ENCODE data around the gene PLCH1. TPM values are rescaled to one million over a fixed set of nuclear protein-coding genes. Genes with fewer than 3 reads are reported as not detected.

PLCH1 gene
- total and polyA plus RNA-seq, 5 donors = 1.1 to 6.3 (median 3.4) TPM

DNA sequence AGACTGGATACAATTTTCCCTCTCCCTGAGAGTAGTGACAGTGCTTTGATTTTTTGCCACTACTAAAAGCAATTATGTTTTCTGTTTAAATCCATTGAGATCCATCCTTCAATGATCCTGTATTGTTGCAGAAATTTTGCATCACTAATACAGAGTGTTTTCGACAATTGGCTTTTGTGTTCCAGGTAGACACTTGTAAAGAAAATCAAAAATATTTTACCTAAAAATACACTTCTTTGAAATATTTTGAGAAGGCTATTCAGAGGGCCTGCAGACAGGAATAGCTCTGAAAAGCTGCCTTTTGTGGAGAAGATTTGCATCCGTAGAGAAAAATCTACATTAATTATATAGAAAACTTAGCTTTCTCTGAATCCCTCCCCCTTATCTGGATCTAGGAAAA is 384.6 kb downstream of the PLCH1 start:
- Histone ChIP-seq H3K9me3 (ENCODE audit: control insufficient read depth, low read length) (peaks cover under 1% of the 10 kb centered on the region), H3K4me3 (ENCODE audit: low read length) (no peak overlapping the region), H3K4me1 (ENCODE audit: control insufficient read depth, insufficient read depth, low read length) (no peaks in the 10 kb centered on the region), H3K27ac (ENCODE audit: low read length) (no peak overlapping the region), H3K27me3 (ENCODE audit: control insufficient read depth, insufficient read depth) (no peaks in the 10 kb centered on the region)
- WGBS = 93% methylated on average over 2 of the region's 2 CpGs
- intact Hi-C loops (cut with DNase I) = no loop called here
- no peak for ATAC-seq
- DNase-seq = no peak

DNA sequence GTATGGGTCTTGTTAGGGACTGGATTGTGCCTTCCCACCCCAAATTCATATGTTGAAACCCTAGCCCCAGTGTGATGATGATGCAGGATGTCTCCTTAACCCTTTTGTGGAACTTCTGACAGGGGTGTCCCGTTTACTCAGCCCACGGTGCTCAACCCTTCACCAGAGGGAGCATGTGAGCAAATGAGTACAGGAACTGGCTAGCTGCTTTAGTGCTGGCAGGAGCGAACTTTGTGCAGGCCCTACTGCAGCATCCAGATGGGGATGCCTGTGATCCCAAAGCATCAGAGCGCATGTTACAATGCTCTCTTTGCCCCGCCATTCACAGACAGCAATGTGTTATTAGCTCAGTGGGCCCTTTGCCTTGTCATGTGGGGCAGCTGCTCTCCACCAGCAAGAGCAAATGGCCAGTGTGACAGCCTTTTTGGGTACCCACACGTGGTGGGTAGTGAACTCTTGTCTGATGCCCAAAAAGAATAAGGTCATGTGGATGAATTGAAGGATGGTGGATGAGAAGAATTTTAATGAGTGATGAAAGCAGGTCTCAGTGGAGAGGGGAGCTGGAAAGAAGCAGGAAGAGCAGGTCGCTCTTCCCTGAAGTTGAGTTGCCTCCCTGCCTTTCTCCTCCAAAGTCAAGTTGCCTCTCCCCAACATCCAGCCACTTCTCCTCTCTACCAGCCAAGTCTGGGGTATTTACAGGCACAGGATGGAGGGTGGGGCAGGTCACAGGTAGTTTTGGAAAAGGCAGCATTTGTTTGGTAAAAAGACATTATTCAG is 388.1 kb downstream of the PLCH1 start:
- Histone ChIP-seq H3K27ac (ENCODE audit: low read length) (no peak overlapping the region), H3K9me3 (ENCODE audit: control insufficient read depth, low read length) (no peaks in the 10 kb centered on the region), H3K27me3 (ENCODE audit: control insufficient read depth, insufficient read depth) (no peaks in the 10 kb centered on the region), H3K4me1 (ENCODE audit: control insufficient read depth, insufficient read depth, low read length) (no peaks in the 10 kb centered on the region), H3K4me3 (ENCODE audit: low read length) (no peak overlapping the region)
- intact Hi-C loops (cut with DNase I) = loop anchor here in 1 of 4 donors (5.0 kb wide), 1 partner anchor 346 kb away; no protein-coding TSS in a partner anchor
- peak; percentile 11 to 50 for ATAC-seq
- WGBS = 45% methylated on average over 7 of the region's 7 CpGs
- peak in 1 of 3 donors; percentile 50 for DNase-seq

DNA sequence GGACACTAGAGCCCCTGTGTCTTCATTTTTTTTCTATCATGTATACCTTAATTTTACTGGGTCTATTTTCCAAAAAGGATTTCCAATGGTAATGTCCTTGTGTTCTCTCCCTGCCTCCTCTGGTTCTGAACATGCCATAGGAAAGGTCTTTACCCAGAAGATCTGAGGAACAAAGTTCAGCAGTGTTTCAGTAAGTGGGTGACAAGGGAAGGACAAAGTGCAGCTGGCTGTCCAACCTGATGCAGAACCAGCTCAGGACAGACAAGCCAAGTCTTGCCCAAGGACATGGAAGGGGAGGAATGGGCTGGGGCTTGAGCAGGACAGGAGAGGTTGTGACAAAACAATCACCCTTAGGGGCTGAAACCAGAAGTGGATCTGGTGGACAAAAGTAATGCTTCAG is 390.2 kb downstream of the PLCH1 start:
- Histone ChIP-seq H3K27me3 (ENCODE audit: control insufficient read depth, insufficient read depth) (no peaks in the 10 kb centered on the region), H3K4me1 (ENCODE audit: control insufficient read depth, insufficient read depth, low read length) (no peaks in the 10 kb centered on the region), H3K27ac (ENCODE audit: low read length) (no peak overlapping the region), H3K4me3 (ENCODE audit: low read length) (no peak overlapping the region), H3K9me3 (ENCODE audit: control insufficient read depth, low read length) (no peaks in the 10 kb centered on the region)
- peak in 1 of 2 donors; percentile 38 for ATAC-seq
- no peak for DNase-seq
- intact Hi-C loops (cut with DNase I) = loop anchor here (5.0 kb wide), 2 partner anchors 343 to 348 kb away; no protein-coding TSS in a partner anchor

DNA sequence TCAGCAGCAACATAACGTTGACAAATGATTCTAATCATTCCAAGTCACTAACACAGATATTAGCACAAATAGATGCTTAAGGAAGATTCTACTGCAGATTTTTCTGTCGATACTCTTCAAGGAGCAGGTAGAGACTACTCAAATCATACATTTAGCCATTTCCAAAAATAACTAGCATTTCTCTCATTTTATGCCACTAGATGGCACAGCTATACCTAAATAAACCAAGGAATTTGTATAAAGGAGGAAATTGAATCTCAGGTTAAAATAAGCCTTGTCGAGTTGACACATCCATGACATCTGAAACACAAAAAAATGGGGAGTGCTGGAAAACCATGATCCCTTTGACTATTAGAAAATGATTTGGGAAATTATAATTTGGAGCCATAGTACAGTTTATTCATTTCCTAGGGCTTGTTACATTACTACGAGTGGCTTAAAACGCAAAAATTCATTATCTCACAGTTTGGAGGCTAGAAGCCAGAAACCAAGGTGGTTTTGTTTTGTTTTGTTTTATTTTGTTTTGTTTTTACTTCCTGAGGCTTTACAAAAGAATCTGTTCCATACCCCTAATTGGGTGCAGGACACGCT is 391.9 kb downstream of the PLCH1 start:
- Histone ChIP-seq H3K4me1 (ENCODE audit: control insufficient read depth, insufficient read depth, low read length) (no peaks in the 10 kb centered on the region), H3K9me3 (ENCODE audit: control insufficient read depth, low read length) (no peaks in the 10 kb centered on the region), H3K27ac (ENCODE audit: low read length) (no peak overlapping the region), H3K27me3 (ENCODE audit: control insufficient read depth, insufficient read depth) (no peaks in the 10 kb centered on the region), H3K4me3 (ENCODE audit: low read length) (no peak overlapping the region)
- intact Hi-C loops (cut with DNase I) = loop anchor here in 3 of 4 donors (5.0 kb wide), 2 partner anchors 344 to 349 kb away; no protein-coding TSS in a partner anchor
- 55% methylated on average over 6 of the region's 6 CpGs for WGBS
- ATAC-seq (no peak), DNase-seq (no peak)

DNA sequence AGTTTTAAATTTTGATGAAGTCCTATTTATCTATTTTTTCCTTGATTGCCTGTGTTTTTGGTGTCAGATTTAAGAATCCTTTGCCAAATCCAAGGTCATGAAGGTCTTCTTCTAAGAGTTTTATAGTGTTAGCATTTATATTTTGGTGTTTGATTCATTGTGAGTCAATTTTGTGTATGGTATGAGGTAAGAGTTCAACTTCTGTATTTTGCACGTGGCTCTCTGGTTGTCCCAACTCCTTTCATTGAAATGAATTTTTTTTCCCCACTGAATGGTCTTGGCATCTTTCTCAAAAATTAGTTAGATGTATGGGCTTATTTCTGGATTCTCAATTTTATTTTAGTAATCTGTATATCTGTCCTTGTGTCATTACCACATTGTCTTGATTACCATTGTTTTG is 394.3 kb downstream of the PLCH1 start:
- no peak overlapping the region for H3K4me3 ChIP-seq (ENCODE audit: low read length)
- H3K27ac ChIP-seq (ENCODE audit: low read length) = no peak overlapping the region
- H3K9me3 ChIP-seq (ENCODE audit: control insufficient read depth, low read length) = no peaks in the 10 kb centered on the region
- DNase-seq = no peak
- intact Hi-C loops (cut with DNase I) = loop anchor here in 3 of 4 donors (5.0 kb wide), 2 partner anchors 347 to 352 kb away; no protein-coding TSS in a partner anchor
- H3K27me3 ChIP-seq (ENCODE audit: control insufficient read depth, insufficient read depth) = no peaks in the 10 kb centered on the region
- H3K4me1 ChIP-seq (ENCODE audit: control insufficient read depth, insufficient read depth, low read length) = no peaks in the 10 kb centered on the region
- 81% methylated on average over 1 of the region's 1 CpG for WGBS
- no peak for ATAC-seq

DNA sequence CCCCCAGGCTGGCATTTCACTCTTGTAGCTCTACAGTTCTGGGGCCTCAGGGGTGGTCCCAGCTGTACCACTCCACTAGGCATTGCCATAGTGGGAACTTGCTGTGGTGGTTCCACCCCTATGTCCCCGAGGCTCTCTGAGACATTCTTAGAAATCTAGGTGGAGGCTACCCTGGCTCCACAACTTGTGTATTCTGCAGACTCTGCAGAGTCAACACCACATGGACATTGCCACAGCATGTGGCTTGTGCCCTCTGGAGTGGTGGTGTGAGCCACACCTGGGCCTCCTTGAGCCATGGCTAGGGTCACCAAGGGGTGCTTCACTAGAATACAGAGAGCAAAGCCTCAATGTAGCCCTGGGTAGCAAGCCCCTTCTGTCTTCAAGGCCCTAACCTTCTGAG is 397.0 kb downstream of the PLCH1 start:
- no peaks in the 10 kb centered on the region for H3K9me3 ChIP-seq (ENCODE audit: control insufficient read depth, low read length)
- no peak overlapping the region for H3K27ac ChIP-seq (ENCODE audit: low read length)
- H3K4me3 ChIP-seq (ENCODE audit: low read length) = no peak overlapping the region
- H3K4me1 ChIP-seq (ENCODE audit: control insufficient read depth, insufficient read depth, low read length) = no peaks in the 10 kb centered on the region
- ATAC-seq (no peak), DNase-seq (no peak)
- intact Hi-C loops (cut with DNase I) = no loop called here
- H3K27me3 ChIP-seq (ENCODE audit: control insufficient read depth, insufficient read depth) = no peaks in the 10 kb centered on the region
- 76% methylated on average over 1 of the region's 1 CpG for WGBS

DNA sequence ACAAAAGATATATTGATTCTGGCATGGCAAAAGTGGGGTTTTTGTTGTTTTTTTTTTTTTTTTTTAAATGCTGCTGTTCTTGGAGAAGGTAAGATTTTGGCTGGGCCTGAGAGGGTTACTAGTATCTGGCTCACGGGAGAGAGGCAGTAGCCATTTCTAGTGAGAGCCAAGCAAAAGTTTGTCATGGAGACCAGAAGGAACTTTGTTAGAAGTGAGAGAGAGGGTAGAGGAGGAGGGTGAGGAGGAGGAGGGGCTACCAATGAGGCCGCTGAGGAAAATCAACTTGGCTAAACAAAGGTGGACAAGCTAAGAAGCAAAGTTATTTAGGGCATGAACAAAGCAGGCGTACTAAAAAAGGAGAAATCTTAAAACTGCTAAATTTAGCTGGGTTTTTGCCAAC is 402.5 kb downstream of the PLCH1 start:
- Histone ChIP-seq H3K4me1 (ENCODE audit: control insufficient read depth, insufficient read depth, low read length) (no peaks in the 10 kb centered on the region), H3K4me3 (ENCODE audit: low read length) (no peak overlapping the region), H3K27me3 (ENCODE audit: control insufficient read depth, insufficient read depth) (no peaks in the 10 kb centered on the region), H3K9me3 (ENCODE audit: control insufficient read depth, low read length) (no peaks in the 10 kb centered on the region), H3K27ac (ENCODE audit: low read length) (no peak overlapping the region)
- no peak for ATAC-seq
- whole genome bisulfite sequencing = 41% methylated on average over 3 of the region's 3 CpGs
- DNase-seq = no peak
- intact Hi-C loops (cut with DNase I) = no loop called here

GRCh38 chr3:155339052-155339451 is 405.8 kb downstream of the PLCH1 start:
- no peak overlapping the region for H3K4me3 ChIP-seq (ENCODE audit: low read length)
- no peaks in the 10 kb centered on the region for H3K9me3 ChIP-seq (ENCODE audit: control insufficient read depth, low read length)
- no peak for ATAC-seq

DNA sequence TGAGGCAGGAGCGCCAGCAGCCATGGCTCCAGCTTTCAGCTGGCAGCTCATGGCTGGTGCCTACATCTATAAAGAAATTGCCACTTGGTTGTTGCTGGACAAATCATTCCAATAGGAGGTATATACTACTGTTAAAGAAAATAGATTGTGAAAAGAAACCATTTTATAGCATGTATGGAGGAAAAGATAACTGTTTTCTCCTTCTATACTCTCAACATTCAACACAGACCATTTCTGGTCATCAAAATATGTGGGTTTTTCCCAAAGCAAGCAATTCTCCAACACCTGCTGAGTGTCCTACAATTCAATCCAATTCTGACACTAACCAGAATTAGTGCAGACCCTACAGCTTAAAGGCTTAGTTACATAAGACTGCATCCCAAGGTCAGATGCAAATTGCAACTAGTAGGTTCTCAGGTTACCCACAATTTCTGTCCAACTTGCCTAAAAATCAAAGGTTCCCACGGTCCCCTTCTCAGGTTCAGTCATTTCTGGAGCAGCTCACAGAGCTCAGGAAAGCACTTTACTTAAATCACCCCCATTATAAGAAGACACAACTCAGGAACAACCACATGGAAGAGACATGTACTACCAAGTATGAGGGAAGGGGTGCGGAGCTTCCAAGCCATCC is 409.0 kb downstream of the PLCH1 start:
- DNase-seq (no peak), ATAC-seq (no peak)
- WGBS = 75% methylated on average over 3 of the region's 3 CpGs
- Histone ChIP-seq H3K4me3 (ENCODE audit: low read length) (no peak overlapping the region), H3K9me3 (ENCODE audit: control insufficient read depth, low read length) (no peaks in the 10 kb centered on the region), H3K27me3 (ENCODE audit: control insufficient read depth, insufficient read depth) (no peaks in the 10 kb centered on the region), H3K27ac (ENCODE audit: low read length) (no peak overlapping the region), H3K4me1 (ENCODE audit: control insufficient read depth, insufficient read depth, low read length) (peaks cover 2% of the 10 kb centered on the region)
- intact Hi-C loops (cut with DNase I) = no loop called here

More at GRCh38 chr3:155339052-155339451, 405.8 kb downstream of the PLCH1 start:
- intact Hi-C loops (cut with DNase I) = no loop called here
- DNase-seq = no peak
- H3K27ac ChIP-seq (ENCODE audit: low read length) = no peak overlapping the region
- H3K27me3 ChIP-seq (ENCODE audit: control insufficient read depth, insufficient read depth) = no peaks in the 10 kb centered on the region
- H3K4me1 ChIP-seq (ENCODE audit: control insufficient read depth, insufficient read depth, low read length) = peaks cover 2% of the 10 kb centered on the region

- peak in 1 of 2 donors; percentile 48 for ATAC-seq
- intact Hi-C loops (cut with DNase I) = no loop called here
- WGBS = 33% methylated on average over 6 of the region's 6 CpGs
- H3K4me3 ChIP-seq (ENCODE audit: low read length) = no peak overlapping the region
- H3K4me1 ChIP-seq (ENCODE audit: control insufficient read depth, insufficient read depth, low read length) = peaks cover 2% of the 10 kb centered on the region
- H3K27me3 ChIP-seq (ENCODE audit: control insufficient read depth, insufficient read depth) = no peaks in the 10 kb centered on the region
- H3K27ac ChIP-seq (ENCODE audit: low read length) = no peak overlapping the region
- no peaks in the 10 kb centered on the region for H3K9me3 ChIP-seq (ENCODE audit: control insufficient read depth, low read length)
- no peak for DNase-seq
Measured at GRCh38 chr3:155334914-155335723, 409.8 kb downstream of the PLCH1 start.

Data from right cardiac atrium (tissue), 5 donors.